Hepatocyte (in vitro differentiated cells): ENCODE results near the gene S100A6. TPM values are rescaled to one million over a fixed set of nuclear protein-coding genes. Genes with fewer than 3 reads are reported as not detected.

Experiments
- DNase-seq: peaks from one replicate; pipeline ENCODE4 v3.0.0-alpha.2; 2016; ENCODE audit warnings: low spot score
- H2AFZ ChIP-seq: fragments of 200-600 bp; sonication (generic); 2 replicates; pipeline ENCODE4 v1.6.0; 2016; ENCODE audit warnings: antibody characterized with exemption, mild to moderate bottlenecking
- H3K27ac ChIP-seq: fragments of 200-600 bp; sonication (generic); 2 replicates; pipeline ENCODE4 v1.5.1; 2016; ENCODE audit warnings: mild to moderate bottlenecking
- H3K27me3 ChIP-seq: fragments of 200-600 bp; sonication (generic); 2 replicates; pipeline ENCODE4 v1.6.1; 2016
- H3K36me3 ChIP-seq: fragments of 200-600 bp; sonication (generic); replicated peaks from 2 replicates; pipeline ENCODE4 v1.5.1; 2016; ENCODE audit warnings: low read depth; ENCODE audit not compliant: insufficient read depth
- H3K4me1 ChIP-seq: fragments of 200-600 bp; sonication (generic); 2 replicates; pipeline ENCODE4 v1.5.1; 2016; ENCODE audit warnings: mild to moderate bottlenecking, moderate library complexity; ENCODE audit not compliant: insufficient read depth
- H3K4me2 ChIP-seq: fragments of 200-600 bp; sonication (generic); 2 replicates; pipeline ENCODE4 v1.6.0; 2016
- H3K4me3 ChIP-seq: fragments of 200-600 bp; sonication (generic); 2 replicates; pipeline ENCODE4 v1.5.1; 2016; ENCODE audit warnings: mild to moderate bottlenecking
- H3K79me2 ChIP-seq: fragments of 200-600 bp; sonication (generic); 2 replicates; pipeline ENCODE4 v1.6.0; 2017; ENCODE audit warnings: mild to moderate bottlenecking
- H3K9me2 ChIP-seq: fragments of 200-600 bp; sonication (generic); replicated peaks from 2 replicates; pipeline ENCODE4 v1.6.0; 2017; ENCODE audit warnings: mild to moderate bottlenecking; ENCODE audit not compliant: insufficient read depth
- H3K9me3 ChIP-seq: fragments of 200-600 bp; sonication (generic); 2 replicates; pipeline ENCODE4 v1.5.1; 2016; ENCODE audit warnings: low read depth, mild to moderate bottlenecking
- H4K20me1 ChIP-seq: fragments of 200-600 bp; sonication (generic); 2 replicates; pipeline ENCODE4 v1.6.0; 2016; ENCODE audit warnings: mild to moderate bottlenecking; ENCODE audit not compliant: insufficient read depth, poor library complexity, severe bottlenecking
- CTCF ChIP-seq: fragments of 200-600 bp; sonication (generic); IDR thresholded peaks from 2 replicates; pipeline ENCODE4 v1.5.1; 2016; ENCODE audit warnings: antibody characterized with exemption, mild to moderate bottlenecking; ENCODE audit not compliant: poor library complexity
- EZH2 ChIP-seq: fragments of 200-600 bp; sonication (generic); IDR thresholded peaks from 2 replicates; pipeline ENCODE4 v1.6.1; 2016; ENCODE audit warnings: antibody characterized with exemption, mild to moderate bottlenecking, borderline replicate concordance
- EZH2phosphoT487 ChIP-seq: fragments of 200-600 bp; sonication (generic); IDR thresholded peaks from one replicate; pipeline ENCODE4 v1.6.1; 2018; ENCODE audit warnings: antibody characterized with exemption, mild to moderate bottlenecking, low read depth, moderate library complexity; ENCODE audit not compliant: unreplicated experiment, severe bottlenecking
- WGBS: methylation state at CpG from one replicate; pipeline ENCODE4 v1.1.6; 2016; ENCODE audit warnings: low lambda C conversion rate; ENCODE audit errors: missing lambda C conversion rate; 5-methylcytosine and 5-hydroxymethylcytosine counted together
- polyA plus RNA-seq: library from polyadenylated mRNA; unstranded; fragments of >200 nt; fragmentation: Nextera tagmentation; extraction: Ambion mirVana; gene quantifications from 2 replicates; pipeline ENCODE4 v1.2.1, GENCODE V29; 2016
- total RNA-seq: library from RNA; depleted of rRNA; stranded (reverse); fragments of >200 nt; gene quantifications from 2 replicates; pipeline ENCODE4 v1.2.3, GENCODE V29; 2014

S100A6 gene
- total and polyA plus RNA-seq, 2 experiments from 2014 or later, result 173 to 657 TPM

GRCh38 chr1:153509036-153509435 lies 26.8 kb downstream of the S100A6 start:
- no peak overlapping the region for H2AFZ ChIP-seq
- no peaks in the 10 kb centered on the region for H4K20me1 ChIP-seq
- no peak for DNase-seq
- H3K79me2 ChIP-seq, result no peaks in the 10 kb centered on the region
- H3K9me3 ChIP-seq, result no peaks in the 10 kb centered on the region
- WGBS, result 94% methylated on average over 3 of the region's 3 CpGs
- no peaks in the 10 kb centered on the region for H3K27me3 ChIP-seq
- no peaks in the 10 kb centered on the region for H3K9me2 ChIP-seq
- TF ChIP-seq EZH2 (no peak), CTCF (no peak), EZH2phosphoT487 (no peak)
- H3K36me3 ChIP-seq, result no peaks in the 10 kb centered on the region
- no peak overlapping the region for H3K27ac ChIP-seq
- H3K4me1 ChIP-seq, result peaks cover 18% of the 10 kb centered on the region
- H3K4me2 ChIP-seq, result no peak overlapping the region
- H3K4me3 ChIP-seq, result no peak overlapping the region

- no peak overlapping the region for H3K4me3 ChIP-seq
- no peaks in the 10 kb centered on the region for H3K36me3 ChIP-seq
- no peaks in the 10 kb centered on the region for H3K9me3 ChIP-seq
- no peaks in the 10 kb centered on the region for H3K27me3 ChIP-seq
- peaks cover 18% of the 10 kb centered on the region for H3K4me1 ChIP-seq
- H3K27ac ChIP-seq, result peak overlapping the region; percentile 71
- no peak overlapping the region for H3K4me2 ChIP-seq
- DNase-seq, result no peak
- no peaks in the 10 kb centered on the region for H4K20me1 ChIP-seq
- 87% methylated on average over 11 of the region's 11 CpGs for WGBS
- no peaks in the 10 kb centered on the region for H3K79me2 ChIP-seq
- no peaks in the 10 kb centered on the region for H3K9me2 ChIP-seq
- no peak overlapping the region for H2AFZ ChIP-seq
- TF ChIP-seq CTCF, result no peak
- TF ChIP-seq EZH2, result no peak
- TF ChIP-seq EZH2phosphoT487, result no peak
Observed at GRCh38 chr1:153507926-153508583, 27.7 kb downstream of the S100A6 start.

- H4K20me1 ChIP-seq, result no peaks in the 10 kb centered on the region
- H3K4me2 ChIP-seq, result peak overlapping the region; percentile 41
- H3K9me3 ChIP-seq, result no peaks in the 10 kb centered on the region
- peak; percentile 83 for DNase-seq
- WGBS, result 63% methylated on average over 7 of the region's 7 CpGs
- TF ChIP-seq EZH2phosphoT487, result no peak
- no peak for TF ChIP-seq EZH2
- no peak for TF ChIP-seq CTCF
- no peaks in the 10 kb centered on the region for H3K9me2 ChIP-seq
- no peaks in the 10 kb centered on the region for H3K27me3 ChIP-seq
- H3K79me2 ChIP-seq, result no peaks in the 10 kb centered on the region
- no peak overlapping the region for H2AFZ ChIP-seq
- H3K4me3 ChIP-seq, result no peak overlapping the region
- H3K36me3 ChIP-seq, result no peaks in the 10 kb centered on the region
- peak overlapping the region; percentile 71 for H3K27ac ChIP-seq
- peaks cover 18% of the 10 kb centered on the region for H3K4me1 ChIP-seq
Observed at GRCh38 chr1:153506831-153507413, 28.9 kb downstream of the S100A6 start.
